HEK293T (cell line): Measurements from ENCODE around the gene HSD11B1.

Experiments
- ARNT ChIP-seq: fragments of 450-650 bp; IDR thresholded peaks from 2 replicates; pipeline ENCODE4 v1.6.1; 2017; ENCODE audit warnings: mild to moderate bottlenecking
- BHLHE40 ChIP-seq: fragments of 450-650 bp; IDR thresholded peaks from 2 replicates; pipeline ENCODE4 v1.6.1; 2016; ENCODE audit warnings: mild to moderate bottlenecking, moderate library complexity, borderline replicate concordance
- ELF4 ChIP-seq: fragments of 450-650 bp; IDR thresholded peaks from 2 replicates; pipeline ENCODE4 v1.6.1; 2017; ENCODE audit warnings: antibody characterized with exemption
- FOXA1 ChIP-seq: fragments of 450-650 bp; IDR thresholded peaks from 2 replicates; pipeline ENCODE4 v1.6.1; 2016; ENCODE audit warnings: mild to moderate bottlenecking
- FOXK2 ChIP-seq: fragments of 450-650 bp; IDR thresholded peaks from 2 replicates; pipeline ENCODE4 v1.6.1; 2016; ENCODE audit warnings: mild to moderate bottlenecking
- FOXM1 ChIP-seq: fragments of 450-650 bp; IDR thresholded peaks from 2 replicates; pipeline ENCODE4 v1.6.1; 2017; ENCODE audit warnings: mild to moderate bottlenecking, borderline replicate concordance
- L3MBTL2 ChIP-seq: fragments of 450-650 bp; conservative IDR thresholded peaks from 2 replicates; pipeline ENCODE4 v1.6.1; 2016; ENCODE audit warnings: mild to moderate bottlenecking
- LEF1 ChIP-seq: fragments of 450-650 bp; IDR thresholded peaks from 2 replicates; pipeline ENCODE4 v1.6.1; 2017; ENCODE audit warnings: mild to moderate bottlenecking, borderline replicate concordance
- NFRKB ChIP-seq: fragments of 450-650 bp; IDR thresholded peaks from 2 replicates; pipeline ENCODE4 v1.6.1; 2016; ENCODE audit warnings: mild to moderate bottlenecking, moderate library complexity
- PKNOX1 ChIP-seq: fragments of 450-650 bp; IDR thresholded peaks from 2 replicates; pipeline ENCODE4 v1.6.1; 2016
- SP1 ChIP-seq: fragments of 450-650 bp; IDR thresholded peaks from 2 replicates; pipeline ENCODE4 v1.6.1; 2017
- SUZ12 ChIP-seq: fragments of 450-650 bp; IDR thresholded peaks from 2 replicates; pipeline ENCODE4 v1.6.1; 2016; ENCODE audit warnings: mild to moderate bottlenecking
- TARDBP ChIP-seq: fragments of 450-650 bp; IDR thresholded peaks from 2 replicates; pipeline ENCODE4 v1.6.1; 2016
- ZNF384 ChIP-seq: fragments of 450-650 bp; IDR thresholded peaks from 2 replicates; pipeline ENCODE4 v1.6.1; 2016

DNA sequence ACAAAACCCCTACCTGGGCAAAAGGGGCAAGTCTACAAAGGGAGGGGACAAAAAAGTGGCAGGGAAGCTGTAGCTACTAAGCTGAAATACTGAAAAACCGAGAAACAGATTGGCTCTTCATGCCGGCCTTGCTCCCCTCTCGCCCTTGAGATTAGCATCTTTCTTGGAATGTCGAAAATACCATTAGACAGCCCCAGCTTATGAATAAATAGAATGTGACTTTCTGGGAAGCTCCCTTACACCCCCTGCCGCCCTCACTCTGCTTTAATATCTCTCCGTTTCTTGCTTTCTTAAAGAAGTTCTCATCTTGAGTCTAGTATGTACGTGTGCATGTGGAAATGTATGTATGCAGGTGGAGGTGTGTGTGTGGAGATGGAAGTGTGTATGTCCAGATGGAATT, 65.3 kb downstream of the HSD11B1 start:
- TF ChIP-seq SP1, result no peak
- TF ChIP-seq SUZ12, result no peak
- TF ChIP-seq FOXK2, result no peak
- TF ChIP-seq LEF1, result no peak
- no peak for TF ChIP-seq FOXM1
- no peak for TF ChIP-seq ARNT
- no peak for TF ChIP-seq L3MBTL2
- TF ChIP-seq TARDBP, result no peak
- TF ChIP-seq ZNF384, result no peak
- TF ChIP-seq PKNOX1, result no peak
- no peak for TF ChIP-seq ELF4
- TF ChIP-seq BHLHE40, result no peak
- no peak for TF ChIP-seq NFRKB
- no peak for TF ChIP-seq FOXA1
